GM12878 (cell line): ENCODE data around the gene ITPRIP. TPM values are rescaled to one million over a fixed set of nuclear protein-coding genes. Genes with fewer than 3 reads are reported as not detected.

ENCODE experiments used
- ATAC-seq: fragments of 200-7000 bp; cut with Tn5 transposase; 3 replicates; pipeline ENCODE4 v1.9.1; 2020; ENCODE audit warnings: mild to moderate bottlenecking, moderate library complexity
- BruUV-seq: library from RNA; stranded (reverse); fragments of 400-500 nt; replicated peaks from 2 replicates; lab custom pipeline; 2021; lab: Mats Ljungman, UMichigan
- CTCF ChIA-PET: fragments of 300-600 bp; sonication (Branson Sonifier 250); formaldehyde crosslinking; extraction: SDS; loops from one replicate; lab custom pipeline; 2021; ENCODE audit warnings: inconsistent platforms; lab: Yijun Ruan, JAX
- POLR2A ChIA-PET: fragments of 350-600 bp; formaldehyde crosslinking; extraction: SDS; loops from one replicate; lab custom pipeline; 2021; ENCODE audit warnings: inconsistent platforms; lab: Charles Lee
- RAD21 ChIA-PET: fragments of 300-600 bp; sonication (Branson Sonifier 250); formaldehyde crosslinking; loops from one replicate; lab custom pipeline; 2023; ENCODE audit warnings: antibody characterized with exemption; ENCODE audit not compliant: unreplicated experiment; lab: Charles Lee
- SMC1A ChIA-PET: fragments of 300-600 bp; sonication (Branson Sonifier 250); formaldehyde crosslinking; loops from one replicate; lab custom pipeline; 2023; ENCODE audit not compliant: unreplicated experiment, uncharacterized antibody; lab: Charles Lee
- DNase-seq: peaks from one replicate; pipeline ENCODE4 v3.0.0-alpha.2; 2011; ENCODE audit warnings: low read depth, low spot score
- FAIRE-seq: peaks from 3 replicates; lab custom pipeline; 2011; peaks lifted over from hg19 to GRCh38; lab: Jason Lieb, UNC
- H2AFZ ChIP-seq: 2 replicates; pipeline ENCODE4 v1.6.0; 2011; ENCODE audit warnings: low read depth, low read length, control low read depth; ENCODE audit not compliant: control insufficient read depth
- H3K27ac ChIP-seq: 2 replicates; pipeline ENCODE4 v1.5.1; 2011; ENCODE audit warnings: control low read depth; ENCODE audit not compliant: control insufficient read depth, insufficient read depth
- H3K27me3 ChIP-seq, 2 experiments: replicated peaks in 1 of 2; 2 replicates each; pipeline versions ENCODE4 v1.6.0 to v1.6.1; 2011; ENCODE audit warnings: low read length in 1 of 2; ENCODE audit not compliant: control insufficient read depth in 2 of 2, insufficient read depth in 2 of 2
- H3K36me3 ChIP-seq, 2 experiments: 2 replicates each; pipeline ENCODE4 v1.5.1; 2011; ENCODE audit warnings: low read length in 1 of 2; ENCODE audit not compliant: control insufficient read depth in 2 of 2, insufficient read depth in 2 of 2
- H3K4me1 ChIP-seq: 2 replicates; pipeline ENCODE4 v1.6.1; 2011; ENCODE audit warnings: mild to moderate bottlenecking, low read length, moderate library complexity, mixed read lengths; ENCODE audit not compliant: control insufficient read depth, insufficient read depth
- H3K4me2 ChIP-seq: 2 replicates; pipeline ENCODE4 v1.6.0; 2011; ENCODE audit warnings: control low read depth; ENCODE audit not compliant: control insufficient read depth, insufficient read depth
- H3K4me3 ChIP-seq: fragments of 200-600 bp; sonication (generic); 2 replicates; pipeline ENCODE4 v1.5.1; 2016
- H3K79me2 ChIP-seq: 2 replicates; pipeline ENCODE4 v1.6.0; 2011; ENCODE audit warnings: low read length; ENCODE audit not compliant: control insufficient read depth, insufficient read depth
- H3K9ac ChIP-seq: 2 replicates; pipeline ENCODE4 v1.8.0; 2011; ENCODE audit warnings: low read length, control low read depth, mixed read lengths; ENCODE audit not compliant: control insufficient read depth, insufficient read depth
- H3K9me3 ChIP-seq: replicated peaks from 3 replicates; pipeline ENCODE4 v1.5.1; 2011; ENCODE audit warnings: mild to moderate bottlenecking, low read length; ENCODE audit not compliant: control insufficient read depth, insufficient read depth
- H4K20me1 ChIP-seq: 2 replicates; pipeline ENCODE4 v1.6.0; 2011; ENCODE audit not compliant: control insufficient read depth, insufficient read depth
- EED ChIP-seq: sonication (generic); IDR thresholded peaks from 2 replicates; pipeline ENCODE4 v1.6.1; 2016; ENCODE audit warnings: antibody characterized with exemption, low read depth
- ESRRA ChIP-seq: IDR thresholded peaks from 2 replicates; pipeline ENCODE4 v1.6.1; 2012; ENCODE audit warnings: mild to moderate bottlenecking, low read length, improper control_type of control experiment
- IKZF1 ChIP-seq: fragments of 450-650 bp; conservative IDR thresholded peaks from 2 replicates; pipeline ENCODE4 v1.6.1; 2017; ENCODE audit warnings: antibody characterized with exemption, mild to moderate bottlenecking
- IKZF2 ChIP-seq, 2 experiments: fragments of 450-650 bp; IDR thresholded peaks; 2 replicates each; pipeline ENCODE4 v1.6.1; 2017; ENCODE audit warnings: mild to moderate bottlenecking in 2 of 2, moderate library complexity in 2 of 2
- KAT2A ChIP-seq: conservative IDR thresholded peaks from 2 replicates; pipeline ENCODE4 v1.6.1; 2011; ENCODE audit warnings: low read depth, low read length; ENCODE audit not compliant: control insufficient read depth
- MEF2B ChIP-seq: fragments of 450-650 bp; IDR thresholded peaks from 2 replicates; pipeline ENCODE4 v1.6.1; 2018; ENCODE audit warnings: mild to moderate bottlenecking, moderate library complexity; ENCODE audit not compliant: partially characterized antibody, poor library complexity, severe bottlenecking
- NFIC ChIP-seq: IDR thresholded peaks from 2 replicates; pipeline ENCODE4 v1.6.1; 2012; ENCODE audit warnings: low read depth, mild to moderate bottlenecking, inconsistent platforms, low read length, moderate library complexity
- PAX5 ChIP-seq: IDR thresholded peaks from 2 replicates; pipeline ENCODE4 v1.6.1; 2011; ENCODE audit warnings: low read depth, low read length, borderline replicate concordance
- SMARCA5 ChIP-seq: fragments of 450-650 bp; IDR thresholded peaks from 2 replicates; pipeline ENCODE4 v1.6.1; 2017; ENCODE audit warnings: mild to moderate bottlenecking
- SP1 ChIP-seq: IDR thresholded peaks from one replicate; pipeline ENCODE4 v1.6.1; 2011; ENCODE audit warnings: low read depth, low read length
- SPI1 ChIP-seq: IDR thresholded peaks from 2 replicates; pipeline ENCODE4 v1.6.1; 2011; ENCODE audit warnings: low read depth, mild to moderate bottlenecking, low read length, moderate library complexity, borderline replicate concordance; ENCODE audit not compliant: insufficient read depth
- TARDBP ChIP-seq: IDR thresholded peaks from 2 replicates; pipeline ENCODE4 v1.6.1; 2016; ENCODE audit warnings: borderline replicate concordance
- WRNIP1 ChIP-seq: IDR thresholded peaks from 2 replicates; pipeline ENCODE4 v1.6.1; 2011; ENCODE audit warnings: low read depth, low read length, improper control_type of control experiment, borderline replicate concordance
- YY1 ChIP-seq: IDR thresholded peaks from 2 replicates; pipeline ENCODE4 v1.6.1; 2011; ENCODE audit warnings: low read depth, mild to moderate bottlenecking, low read length
- WGBS: methylation state at CpG from one replicate; pipeline ENCODE4 v1.1.6; 2016; ENCODE audit warnings: low lambda C conversion rate; ENCODE audit not compliant: insufficient replicate concordance, insufficient coverage; ENCODE audit errors: missing lambda C conversion rate; 5-methylcytosine and 5-hydroxymethylcytosine counted together
- in situ Hi-C: fragments of 300-500 bp; cut with MboI; formaldehyde crosslinking; loops from 9 replicates; pipeline ENCODE4 v1.14.3; 2018; ENCODE audit warnings: mixed read lengths
- intact Hi-C: fragments of 100-400 bp; cut with micrococcal nuclease; formaldehyde crosslinking; loops from one replicate; pipeline ENCODE4 v1.14.2; 2022; ENCODE audit not compliant: unreplicated experiment
- polyA plus RNA-seq, 11 experiments: library from polyadenylated mRNA; depleted of rRNA in 4 of 11; unstranded in 6 of 11; stranded (reverse) in 5 of 11; fragments of >200 nt; fragmentation: Nextera tagmentation in 4 of 11; fragmentation: Illumina TruSeq in 1 of 11; extraction: Ambion mirVana in 4 of 11; extraction: Trizol in 1 of 11; gene quantifications; 1 replicate in 1 of 11; 2 replicates in 10 of 11; pipeline versions ENCODE4 v1.2.1 to v1.2.3, GENCODE V29; 2011 to 2016; ENCODE audit warnings: inconsistent platforms in 2 of 11, missing spikeins in 2 of 11, low read depth in 1 of 11
- total RNA-seq, 4 experiments: library from RNA; depleted of rRNA in 3 of 4; stranded (reverse); fragments of >200 nt in 3 of 4; fragmentation: Illumina TruSeq in 1 of 4; extraction: Trizol in 1 of 4; gene quantifications; 2 replicates each; pipeline versions ENCODE4 v1.2.1 to v1.2.3, GENCODE V29; 2013 to 2021
- TF ChIP-seq, protein P1 (sequence below): IDR thresholded peaks from 2 replicates; pipeline ENCODE4 v1.6.1; 2011; ENCODE audit warnings: borderline replicate concordance, low read depth, mild to moderate bottlenecking, moderate library complexity, mixed read lengths, low read length; ENCODE audit not compliant: insufficient read depth; ENCODE audit errors: extremely low read length
- TF ChIP-seq, protein P2 (sequence below): fragments of 450-650 bp; formaldehyde crosslinking; IDR thresholded peaks from 2 replicates; pipeline ENCODE4 v1.5.0; 2022; ENCODE audit warnings: mild to moderate bottlenecking, missing genetic modification characterization

ITPRIP gene
- total and polyA plus RNA-seq, 10 of the 15 experiments (the other 5 are each of a cell fraction or from before 2014, with no cell fraction given): 0.82 to 10.4 (median 5.9) TPM

DNA sequence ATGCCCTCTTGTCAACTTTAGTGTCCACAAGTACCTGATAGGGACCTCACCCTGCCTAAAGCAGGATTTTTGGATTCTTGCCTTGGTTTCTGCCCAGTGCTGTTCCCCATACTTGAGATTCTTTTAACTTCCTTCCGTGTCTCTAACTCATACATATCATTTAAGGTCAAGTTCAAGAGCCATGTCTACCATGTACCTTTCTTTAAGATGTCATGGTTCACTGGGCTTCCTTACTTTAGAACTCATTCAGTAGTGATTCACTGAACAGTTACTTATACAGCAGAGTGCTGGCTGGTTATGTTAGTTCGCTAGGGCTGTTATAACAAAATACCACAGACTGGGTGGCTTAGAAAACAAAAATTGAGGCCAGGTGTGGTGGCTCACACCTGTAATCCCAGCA, 10.3 kb upstream of the ITPRIP start (continued):
- TF ChIP-seq, protein P1, sequence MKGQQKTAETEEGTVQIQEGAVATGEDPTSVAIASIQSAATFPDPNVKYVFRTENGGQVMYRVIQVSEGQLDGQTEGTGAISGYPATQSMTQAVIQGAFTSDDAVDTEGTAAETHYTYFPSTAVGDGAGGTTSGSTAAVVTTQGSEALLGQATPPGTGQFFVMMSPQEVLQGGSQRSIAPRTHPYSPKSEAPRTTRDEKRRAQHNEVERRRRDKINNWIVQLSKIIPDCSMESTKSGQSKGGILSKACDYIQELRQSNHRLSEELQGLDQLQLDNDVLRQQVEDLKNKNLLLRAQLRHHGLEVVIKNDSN: no peak

DNA sequence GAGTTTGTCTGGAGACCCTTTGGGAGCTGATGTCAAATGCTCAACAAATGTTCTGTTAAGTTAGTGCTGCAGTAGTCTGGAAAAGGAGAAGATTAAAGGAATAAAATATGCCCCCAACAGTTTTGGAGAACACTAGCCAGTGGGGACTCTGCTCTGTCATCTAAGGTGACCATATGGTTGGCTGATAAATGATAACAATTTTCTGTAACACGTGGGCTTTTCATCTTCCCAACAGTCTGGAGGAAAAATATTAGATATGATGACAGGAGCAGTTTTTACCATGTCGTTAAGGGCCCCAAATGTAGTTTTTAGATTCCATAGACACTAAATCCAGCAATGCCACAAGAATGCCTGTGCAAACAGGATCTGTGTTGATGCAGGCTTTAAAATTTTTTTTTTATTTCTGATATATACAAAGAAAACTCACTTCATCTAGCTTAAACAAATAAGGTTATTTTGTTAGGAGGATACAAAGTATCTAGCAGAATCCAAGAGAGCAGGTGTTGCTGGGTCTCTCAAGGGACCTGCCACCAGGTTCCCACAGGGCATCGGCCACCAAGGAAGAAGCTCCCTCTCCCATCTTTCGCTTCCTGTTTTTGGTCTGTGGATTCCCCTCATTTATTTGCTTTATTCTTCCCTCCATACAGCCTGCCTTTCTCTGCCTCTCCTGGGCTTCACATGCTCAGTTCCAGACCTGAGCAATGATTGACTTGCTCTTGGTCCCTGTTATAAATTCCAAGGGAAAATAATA, 9.2 kb upstream of the ITPRIP start:
- H3K27ac ChIP-seq: no peak overlapping the region
- in situ Hi-C loops: loop anchor here (5.0 to 10.0 kb wide), 2 partner anchors 35 to 53 kb away; no protein-coding TSS in a partner anchor
- H3K4me2 ChIP-seq: no peak overlapping the region

More for the DNA sequence above, 9.2 kb upstream of the ITPRIP start:
- CTCF ChIA-PET: interaction anchor here (0.8 to 12.8 kb wide), 6 partner anchors 11 to 73 kb away, joined by 3 to 419 read pairs (median 60); partner anchors contain the start of gene ITPRIP
- FAIRE-seq: no peak
- SMC1A ChIA-PET: interaction anchor here (0.8 to 10.5 kb wide), 6 partner anchors 42 to 92 kb away, joined by 3 to 187 read pairs (median 4); no protein-coding TSS in a partner anchor
- 53% methylated on average over 4 of the region's 4 CpGs for WGBS
- Histone ChIP-seq H3K79me2 (no peaks in the 10 kb centered on the region), H3K4me1 (peaks cover 42% of the 10 kb centered on the region), H3K9me3 (no peaks in the 10 kb centered on the region), H4K20me1 (no peaks in the 10 kb centered on the region), H3K36me3 (no peaks in the 10 kb centered on the region)
- intact Hi-C loops: no loop called here
- RAD21 ChIA-PET: interaction anchor here (1.2 to 2.3 kb wide), 5 partner anchors 11 to 635 kb away, joined by 3 to 12 read pairs (median 4); no protein-coding TSS in a partner anchor
- no peak for TF ChIP-seq WRNIP1
- TF ChIP-seq, protein P2, sequence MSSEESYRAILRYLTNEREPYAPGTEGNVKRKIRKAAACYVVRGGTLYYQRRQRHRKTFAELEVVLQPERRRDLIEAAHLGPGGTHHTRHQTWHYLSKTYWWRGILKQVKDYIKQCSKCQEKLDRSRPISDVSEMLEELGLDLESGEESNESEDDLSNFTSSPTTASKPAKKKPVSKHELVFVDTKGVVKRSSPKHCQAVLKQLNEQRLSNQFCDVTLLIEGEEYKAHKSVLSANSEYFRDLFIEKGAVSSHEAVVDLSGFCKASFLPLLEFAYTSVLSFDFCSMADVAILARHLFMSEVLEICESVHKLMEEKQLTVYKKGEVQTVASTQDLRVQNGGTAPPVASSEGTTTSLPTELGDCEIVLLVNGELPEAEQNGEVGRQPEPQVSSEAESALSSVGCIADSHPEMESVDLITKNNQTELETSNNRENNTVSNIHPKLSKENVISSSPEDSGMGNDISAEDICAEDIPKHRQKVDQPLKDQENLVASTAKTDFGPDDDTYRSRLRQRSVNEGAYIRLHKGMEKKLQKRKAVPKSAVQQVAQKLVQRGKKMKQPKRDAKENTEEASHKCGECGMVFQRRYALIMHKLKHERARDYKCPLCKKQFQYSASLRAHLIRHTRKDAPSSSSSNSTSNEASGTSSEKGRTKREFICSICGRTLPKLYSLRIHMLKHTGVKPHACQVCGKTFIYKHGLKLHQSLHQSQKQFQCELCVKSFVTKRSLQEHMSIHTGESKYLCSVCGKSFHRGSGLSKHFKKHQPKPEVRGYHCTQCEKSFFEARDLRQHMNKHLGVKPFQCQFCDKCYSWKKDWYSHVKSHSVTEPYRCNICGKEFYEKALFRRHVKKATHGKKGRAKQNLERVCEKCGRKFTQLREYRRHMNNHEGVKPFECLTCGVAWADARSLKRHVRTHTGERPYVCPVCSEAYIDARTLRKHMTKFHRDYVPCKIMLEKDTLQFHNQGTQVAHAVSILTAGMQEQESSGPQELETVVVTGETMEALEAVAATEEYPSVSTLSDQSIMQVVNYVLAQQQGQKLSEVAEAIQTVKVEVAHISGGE (CRISPR knock-in tag): no peak
- TF ChIP-seq EED: 0 out of 2 replicates have a peak, but pooled peaks have one; percentile 51
- TF ChIP-seq SP1: no peak
- TF ChIP-seq IKZF2 (IDR thresholded peaks at IDR 0.05): peak in 1 of 2 experiments; percentile 42; a peak in 1 of 4 replicates
- peak; percentile 59; the same call in 1 of the 2 replicates for TF ChIP-seq SPI1
- no peak for TF ChIP-seq ESRRA
- no peak for TF ChIP-seq KAT2A
- no peak for TF ChIP-seq YY1
- TF ChIP-seq MEF2B: peak; percentile 33
- TF ChIP-seq TARDBP: no peak
- TF ChIP-seq IKZF1: 0 out of 2 replicates have a peak, but pooled peaks have one; percentile 30
- no peak for TF ChIP-seq SMARCA5
- no peak for TF ChIP-seq PAX5
- no peak for TF ChIP-seq NFIC
- TF ChIP-seq, all 136 proteins: peak for 5
- Histone ChIP-seq H3K27me3 (no peaks in the 10 kb centered on the region), H3K9ac (no peak overlapping the region), H3K4me3 (no peak overlapping the region), H2AFZ (no peak overlapping the region)
- DNase-seq: no peak
- ATAC-seq: no peak
- BruUV-seq: no TSS peak
- POLR2A ChIA-PET: interaction anchor here (1.0 to 2.0 kb wide), 4 partner anchors 9 to 68 kb away, joined by 3 to 9 read pairs (median 4); partner anchors contain the start of gene ITPRIP
